Fibroblast of skin of right biceps (primary cell): ENCODE data around the gene DVL2.

Source experiments
- DNase-seq: peaks from one replicate; pipeline ENCODE4 v3.0.0-alpha.2; 2013

The DVL2 gene

GRCh38 chr17:7234083-7234951 is at the start of gene DVL2:
Gene DVL2, minus strand, starts transcription at chr17:7234517. Its CDS starts 255 bp downstream, at chr17:7234262.
- DNase-seq: peak; percentile 95

- no peak for DNase-seq
These were observed 49.3 kb upstream of the DVL2 start for GRCh38 chr17:7283471-7284216.

DNA sequence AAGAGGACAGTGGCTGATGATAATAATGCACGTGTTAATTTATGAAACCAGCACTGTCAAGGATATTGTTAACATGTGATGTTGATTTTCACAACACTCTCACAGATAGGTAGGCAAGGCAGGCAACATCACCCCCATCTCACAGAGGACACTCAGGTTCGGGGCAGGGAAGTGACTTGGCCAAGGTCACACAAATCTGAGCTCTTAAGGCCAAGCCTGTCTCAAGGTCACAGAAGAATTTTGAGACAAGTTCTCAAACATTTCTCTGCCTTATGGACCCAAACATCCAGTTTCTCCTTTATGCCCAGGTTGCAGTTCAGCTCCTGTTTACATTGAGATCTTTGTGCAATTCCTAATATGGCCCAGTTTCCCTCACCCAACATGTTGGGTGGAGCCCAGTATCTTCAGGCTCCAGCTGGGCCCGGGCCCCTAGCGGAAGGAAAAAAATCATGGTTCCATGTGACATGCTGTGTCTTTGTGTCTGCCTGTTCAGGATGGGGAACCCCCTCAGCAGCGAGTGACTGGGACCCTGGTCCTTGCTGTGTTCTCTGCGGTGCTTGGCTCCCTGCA is 48.5 kb upstream of the DVL2 start:
- no peak for DNase-seq

DNA sequence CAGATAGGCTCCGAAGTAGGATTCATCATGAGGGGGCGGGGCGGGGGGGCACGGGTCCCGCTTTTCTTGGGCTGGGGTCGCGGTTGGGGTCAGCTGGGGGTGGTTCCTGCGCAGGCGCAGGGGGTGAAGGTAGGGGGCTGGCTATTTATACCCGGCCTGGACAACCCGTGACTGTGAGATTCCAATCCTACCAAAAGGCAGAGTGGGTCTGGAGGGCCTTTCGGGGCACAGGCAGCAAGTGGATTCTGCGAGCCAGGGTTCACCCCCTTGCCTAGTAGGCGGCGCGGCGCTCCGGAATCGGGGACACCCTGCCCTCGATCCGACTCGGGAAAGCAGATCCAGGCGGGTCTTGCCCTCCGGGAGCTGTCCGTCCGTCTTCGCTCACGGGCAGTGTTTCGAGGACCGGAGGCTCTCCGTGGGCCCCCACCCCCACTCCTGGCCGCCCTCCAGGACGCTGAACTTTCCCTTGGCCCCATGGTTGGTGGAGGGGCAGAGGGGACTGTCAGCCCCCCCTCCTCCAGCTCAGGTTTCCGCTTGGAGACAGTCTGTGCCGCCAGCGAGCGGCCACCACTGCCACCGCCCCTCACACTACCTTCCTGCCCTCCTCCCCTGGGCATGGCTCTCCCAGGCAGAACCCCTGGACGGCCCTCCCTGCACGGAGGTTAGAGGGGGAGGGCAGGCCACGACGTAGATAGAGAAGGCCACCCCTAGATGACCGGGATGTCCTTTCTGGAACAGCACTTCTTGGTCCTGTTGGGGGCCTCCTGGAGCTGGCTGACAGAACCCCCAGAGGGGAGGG is 47.8 kb upstream of the DVL2 start:
- DNase-seq: no peak

GRCh38 chr17:7281074-7281952 is 47.0 kb upstream of the DVL2 start, which contains the start of gene SLC2A4:
Gene SLC2A4, plus strand, starts transcription at chr17:7281718. Its CDS starts 217 bp downstream, at chr17:7281935.
- DNase-seq: peak; percentile 94

DNA sequence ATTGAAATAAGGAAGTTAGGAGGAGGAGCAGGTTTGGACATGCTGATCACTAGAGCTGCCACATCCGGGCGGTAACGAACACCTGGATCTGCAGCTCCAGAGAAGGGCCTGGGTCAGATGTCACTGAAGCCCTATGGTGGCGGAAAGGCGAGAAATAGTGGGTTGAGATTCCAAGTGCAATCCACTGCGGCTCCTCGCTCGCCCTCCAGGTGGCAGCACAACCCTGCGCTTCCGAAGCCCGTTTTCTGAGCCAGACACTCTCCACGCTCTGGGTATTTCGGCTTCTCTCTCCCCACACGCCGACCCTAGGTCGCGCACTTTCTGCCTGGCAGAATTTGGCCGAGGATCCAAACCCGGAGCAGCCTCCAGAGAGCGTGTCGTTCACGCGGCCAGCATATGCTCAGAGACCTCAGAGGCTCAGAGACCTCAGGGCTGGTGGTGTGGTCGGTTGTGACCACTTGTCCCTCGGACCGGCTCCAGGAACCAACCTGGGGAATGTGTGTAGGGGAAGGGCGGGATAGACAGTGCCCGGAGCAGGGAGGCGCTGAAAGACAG is 46.3 kb upstream of the DVL2 start:
- peak; percentile 68 for DNase-seq

- DNase-seq: no peak
These were observed 45.1 kb upstream of the DVL2 start for GRCh38 chr17:7279448-7279847.

GRCh38 chr17:7266784-7267183 is 32.5 kb upstream of the DVL2 start:
- no peak for DNase-seq

DNA sequence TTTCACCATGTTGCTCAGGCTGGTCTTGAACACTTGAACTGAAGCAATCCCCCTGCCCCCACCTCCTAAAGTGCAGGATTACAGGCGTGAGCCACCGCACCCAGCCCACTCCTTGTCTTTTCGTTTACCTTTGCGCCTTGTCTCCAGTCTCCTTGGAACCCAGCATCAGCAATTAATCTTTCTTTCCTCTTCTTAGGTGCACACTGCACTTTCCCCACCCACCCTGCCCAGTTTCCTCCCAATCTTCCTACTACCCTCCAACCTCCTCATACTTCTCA is 29.4 kb upstream of the DVL2 start:
- DNase-seq: no peak

DNA sequence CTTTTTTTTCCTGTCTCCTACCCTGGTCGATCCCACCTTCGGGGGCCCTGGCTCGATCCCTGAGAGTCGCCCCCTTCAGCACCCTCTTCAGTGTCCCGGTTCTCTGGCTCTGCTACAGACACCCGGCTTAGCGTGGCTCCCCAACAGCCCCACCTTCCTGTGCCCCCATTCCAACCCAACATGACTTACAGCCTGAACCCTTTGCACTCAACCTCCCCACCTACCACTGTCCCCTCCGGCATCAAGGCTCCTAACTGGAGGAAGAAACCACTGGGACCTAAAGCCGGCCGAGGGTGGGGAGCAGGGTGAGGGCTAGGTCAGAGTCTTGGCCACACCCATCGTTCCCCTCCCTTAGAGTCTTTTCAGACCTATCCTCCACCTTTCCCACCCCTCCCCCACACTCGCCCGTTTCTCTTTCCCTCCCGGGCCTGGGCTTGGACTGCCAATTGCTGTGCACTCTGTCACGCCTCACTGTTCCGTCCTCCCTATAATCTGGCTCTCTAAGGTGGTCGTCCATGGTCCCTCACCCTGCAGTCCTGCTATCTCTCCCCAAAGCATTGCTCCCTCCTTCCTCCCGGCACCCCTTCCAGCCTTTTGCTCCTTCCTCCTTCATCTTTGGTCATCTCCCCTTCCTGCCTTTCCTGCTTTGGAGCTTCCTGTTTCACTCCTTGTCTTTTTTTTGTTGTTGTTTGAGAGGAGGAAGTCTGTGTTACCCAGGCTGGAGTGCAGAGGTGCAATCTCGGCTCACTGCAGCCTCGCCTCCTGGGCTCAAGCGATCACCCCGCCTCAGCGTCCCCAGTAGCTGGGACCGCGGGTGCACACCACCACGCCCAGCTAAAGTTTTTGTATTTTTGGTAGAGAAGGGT is 28.9 kb upstream of the DVL2 start:
- DNase-seq: no peak

DNA sequence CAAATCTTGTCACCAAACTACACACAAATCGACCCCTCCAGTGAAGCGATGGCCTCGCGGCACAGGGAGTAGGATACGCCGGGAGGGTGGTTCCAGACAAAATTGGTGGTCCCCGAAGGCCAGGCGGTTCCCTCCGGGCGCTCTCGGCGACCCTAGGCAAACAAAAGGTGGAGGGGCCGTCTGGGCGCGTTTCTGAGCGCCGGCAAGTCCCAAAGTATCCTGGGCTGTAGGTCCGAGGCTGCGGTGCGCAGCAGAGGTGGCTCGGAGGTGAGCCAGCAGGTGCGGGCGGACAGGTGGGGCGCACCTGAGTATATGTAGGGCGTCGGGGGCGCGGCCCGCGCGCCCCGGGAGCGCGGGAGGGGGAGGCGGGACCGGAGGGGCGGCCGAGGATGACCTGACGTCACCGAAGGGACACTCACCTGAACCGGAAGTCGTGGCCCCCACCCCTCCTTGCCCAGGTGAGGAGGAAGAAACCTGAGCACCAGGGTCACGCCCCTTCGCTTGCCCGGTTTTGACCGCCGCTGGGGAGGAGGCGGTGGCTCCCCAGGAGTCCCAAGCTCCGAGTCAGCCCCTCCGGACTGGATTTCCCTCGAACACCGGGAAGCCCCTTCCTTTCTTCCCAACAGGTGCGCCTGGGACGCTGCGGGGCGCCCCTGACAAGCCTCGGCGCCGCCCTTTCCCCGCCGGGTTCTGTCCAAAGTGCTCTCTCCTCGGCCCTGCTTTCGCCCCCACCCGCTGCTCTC is 28.0 kb upstream of the DVL2 start, which contains the start of gene CLDN7:
CLDN7 (minus strand) TSS at position 287 of the 743 bp plus-strand sequence. CDS start 435 bp downstream, outside the sequence.
- no peak for DNase-seq

DNA sequence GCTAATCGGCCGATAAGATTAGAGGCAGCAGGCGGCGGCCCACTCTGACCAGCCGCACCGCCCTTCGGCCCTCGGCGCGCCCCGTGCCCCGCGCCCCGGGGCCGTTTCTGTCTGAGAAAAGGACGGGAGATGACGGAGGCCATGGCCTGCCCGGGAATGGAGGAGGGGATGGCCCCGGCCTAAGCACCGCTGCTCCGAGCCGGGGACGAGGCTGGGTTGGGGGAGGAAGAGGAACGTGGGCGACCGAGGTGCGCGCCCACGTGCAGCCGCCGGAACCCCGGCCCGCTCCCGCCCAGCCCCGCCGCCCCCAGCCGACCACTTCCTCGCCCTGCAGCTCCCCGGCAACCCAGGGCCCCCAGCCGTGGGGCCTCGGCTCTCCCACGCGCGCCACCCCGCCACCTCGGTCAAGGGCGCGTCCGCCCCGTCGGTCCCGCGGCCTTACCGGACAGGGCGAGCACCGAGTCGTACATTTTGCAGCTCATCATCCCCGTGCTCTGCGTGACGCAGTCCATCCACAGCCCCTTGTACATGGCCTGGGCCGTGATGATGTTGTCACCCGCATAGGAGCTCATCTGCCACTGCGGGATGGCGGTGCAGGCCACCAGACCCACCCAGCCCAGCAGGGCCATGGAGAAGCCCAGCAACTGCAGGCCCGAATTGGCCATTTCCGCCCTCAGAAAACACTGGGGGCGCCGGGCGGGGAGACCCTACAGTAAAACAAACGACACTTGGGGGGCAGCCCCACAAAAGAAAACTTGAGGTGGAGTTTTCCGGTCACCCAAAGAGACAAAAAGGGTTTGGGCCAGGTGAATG is 27.3 kb upstream of the DVL2 start:
- DNase-seq: no peak

DNA sequence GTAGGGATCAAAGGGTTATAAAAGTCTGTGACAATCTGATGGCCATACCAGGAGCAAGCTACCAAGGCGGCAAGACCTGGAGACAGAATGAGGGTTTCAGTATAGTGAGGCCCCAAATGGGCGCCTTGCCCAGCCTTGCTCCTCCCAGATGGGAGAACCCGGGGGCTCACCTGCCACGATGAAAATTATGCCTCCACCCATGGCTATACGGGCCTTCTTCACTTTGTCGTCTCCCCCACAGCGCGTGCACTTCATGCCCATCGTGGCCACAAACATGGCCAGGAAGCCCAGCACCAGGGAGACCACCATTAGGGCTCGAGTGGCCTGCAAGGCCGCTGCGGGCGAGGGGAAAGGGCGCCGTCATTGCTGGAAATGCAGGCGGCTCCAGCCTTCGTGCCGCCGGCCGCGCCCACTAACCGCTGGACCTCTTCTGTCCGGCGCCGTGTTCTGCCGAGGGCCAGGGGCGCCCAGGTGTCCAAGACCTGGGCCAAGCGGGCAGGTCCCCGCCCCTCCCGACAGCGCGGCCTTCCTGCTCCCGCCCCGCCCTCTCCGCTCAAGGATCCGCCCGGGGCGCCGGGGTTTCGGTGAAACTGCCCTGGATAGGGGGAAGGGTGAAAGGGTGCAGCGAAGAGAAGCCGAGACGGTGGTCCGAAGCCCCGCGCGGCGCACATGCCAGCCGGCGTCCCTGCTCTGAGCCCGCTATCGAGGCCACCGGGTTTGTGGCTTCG is 26.5 kb upstream of the DVL2 start:
- no peak for DNase-seq

GRCh38 chr17:7260151-7260550 is 25.8 kb upstream of the DVL2 start:
- DNase-seq: no peak

- DNase-seq: no peak
These were observed 25.2 kb upstream of the DVL2 start for GRCh38 chr17:7259555-7259889.

GRCh38 chr17:7258731-7259554 is 24.6 kb upstream of the DVL2 start:
- no peak for DNase-seq

GRCh38 chr17:7256766-7257456 is 22.6 kb upstream of the DVL2 start:
- DNase-seq: no peak
